Erythroblast (primary cell): ENCODE data around the gene CDH22.

Source experiments
- DNase-seq, 2 experiments: peaks; one replicate each; lab custom pipeline; 2025; lab: John Stamatoyannopoulos, UW
- GATA1 ChIP-seq: IDR thresholded peaks from 2 replicates; pipeline ENCODE4 v1.6.1; 2011; ENCODE audit warnings: low read depth, mild to moderate bottlenecking, control low read depth, low read length, moderate library complexity
- POLR2A ChIP-seq: IDR thresholded peaks from 2 replicates; pipeline ENCODE4 v1.6.1; 2011; ENCODE audit warnings: mild to moderate bottlenecking, low read length

CDH22 gene

DNA sequence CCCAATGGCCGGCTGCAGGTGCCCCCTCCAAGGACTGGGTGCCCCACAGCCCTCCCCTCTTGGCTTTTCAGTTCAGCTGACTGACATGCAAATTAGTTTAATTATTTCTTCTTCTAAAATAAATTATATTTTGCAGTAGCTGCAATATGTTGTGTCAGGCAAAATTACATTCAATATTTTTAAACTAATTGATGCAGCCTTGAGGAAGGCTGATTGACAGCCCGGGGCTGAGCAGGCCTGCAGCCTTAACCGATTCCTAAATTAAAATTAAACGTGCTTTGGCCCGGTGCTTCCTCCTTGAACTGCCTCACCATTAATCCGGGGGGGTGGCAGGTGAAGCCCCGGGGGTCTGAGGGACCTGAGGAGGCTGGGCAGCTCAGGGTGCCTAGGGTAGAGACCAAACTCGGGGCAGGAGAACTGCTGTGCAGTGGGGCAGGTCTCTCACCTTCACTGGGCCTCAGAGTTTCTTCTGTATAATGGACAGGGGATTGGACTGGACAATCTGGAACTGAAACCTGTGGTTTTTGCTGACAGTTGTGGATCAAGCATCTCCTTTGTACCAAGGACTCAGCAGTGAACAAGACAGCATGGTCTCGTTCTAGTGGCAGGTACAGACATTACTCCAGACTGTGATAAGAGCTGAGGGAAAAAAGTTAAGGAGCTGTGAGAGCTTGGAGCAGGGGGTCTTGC is 117.7 kb downstream of the CDH22 start:
- TF ChIP-seq GATA1: no peak
- no peak for DNase-seq

DNA sequence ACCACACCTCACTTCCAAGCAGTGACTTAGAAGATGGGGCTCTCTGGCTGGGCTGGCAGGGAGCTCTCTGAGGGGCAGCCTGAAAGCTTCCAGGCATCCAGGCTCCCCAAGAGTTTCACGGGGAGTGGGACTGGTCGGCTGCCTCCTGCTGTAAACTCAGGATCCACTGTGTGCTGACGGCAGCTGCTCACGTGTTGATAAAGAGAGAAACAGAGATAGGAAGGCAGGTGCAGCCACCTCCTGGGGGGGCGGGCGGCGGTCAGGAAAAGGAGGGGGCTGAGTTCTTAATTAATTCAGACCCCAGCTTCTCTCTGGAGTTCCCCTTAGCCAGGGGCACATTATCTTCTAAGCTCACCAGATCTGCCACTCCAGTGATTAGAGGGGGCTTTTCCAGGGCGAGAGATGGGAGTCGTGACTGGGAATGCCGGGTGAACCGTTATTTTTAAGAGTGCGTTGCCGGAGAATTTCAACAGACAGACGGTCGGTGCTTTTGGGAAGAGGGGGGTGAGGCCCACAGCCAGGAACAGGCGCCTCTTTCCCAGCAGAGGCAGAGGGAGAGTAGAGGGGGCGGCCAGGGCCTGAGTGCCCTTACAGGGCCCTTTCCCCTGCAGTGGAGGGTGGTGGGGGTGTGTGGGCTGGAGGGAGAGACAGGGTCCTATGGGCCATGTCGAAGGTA is 119.3 kb downstream of the CDH22 start:
- no peak for DNase-seq
- TF ChIP-seq POLR2A: no peak
- TF ChIP-seq GATA1: no peak

DNA sequence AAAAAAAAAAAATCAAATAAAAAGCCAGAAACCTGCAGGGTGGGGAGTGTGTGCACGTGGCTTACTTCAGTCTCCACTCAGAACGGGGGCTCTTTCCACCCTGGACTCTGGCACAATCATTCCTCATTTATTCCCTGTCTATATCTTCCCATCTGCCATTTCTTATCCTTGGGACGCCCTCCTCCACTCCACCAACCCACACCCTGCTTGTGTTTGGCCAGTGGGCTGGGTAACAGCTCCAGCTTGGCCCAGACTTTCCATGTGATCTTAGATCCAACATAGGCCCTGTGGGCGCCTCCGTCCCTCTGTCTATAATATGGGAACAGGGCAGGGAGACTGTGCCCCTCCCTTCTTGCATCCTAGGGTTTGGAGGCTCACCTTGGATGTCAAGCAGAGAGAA is 122.1 kb downstream of the CDH22 start:
- no peak for DNase-seq
- no peak for TF ChIP-seq POLR2A

DNA sequence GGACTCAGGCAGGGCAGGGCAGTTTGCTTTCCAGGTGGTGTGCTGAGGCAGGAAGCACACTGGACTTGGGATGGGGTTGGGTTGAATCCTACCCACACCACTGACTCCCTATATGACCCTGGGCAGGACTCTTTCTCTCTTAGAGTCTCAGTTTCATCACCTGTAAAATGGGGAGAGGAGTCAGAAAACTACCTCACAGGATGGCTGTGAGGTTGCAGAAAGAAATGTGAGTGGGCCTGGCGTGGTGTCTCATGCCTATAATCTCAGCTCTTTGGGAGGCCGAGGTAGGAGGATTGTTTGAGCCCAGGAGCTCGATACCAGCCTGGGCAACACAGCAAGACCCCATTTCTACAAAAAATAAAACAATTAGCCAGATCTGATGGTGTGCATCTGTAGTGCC is 122.9 kb downstream of the CDH22 start:
- TF ChIP-seq POLR2A: no peak
- TF ChIP-seq GATA1: no peak
- no peak for DNase-seq

DNA sequence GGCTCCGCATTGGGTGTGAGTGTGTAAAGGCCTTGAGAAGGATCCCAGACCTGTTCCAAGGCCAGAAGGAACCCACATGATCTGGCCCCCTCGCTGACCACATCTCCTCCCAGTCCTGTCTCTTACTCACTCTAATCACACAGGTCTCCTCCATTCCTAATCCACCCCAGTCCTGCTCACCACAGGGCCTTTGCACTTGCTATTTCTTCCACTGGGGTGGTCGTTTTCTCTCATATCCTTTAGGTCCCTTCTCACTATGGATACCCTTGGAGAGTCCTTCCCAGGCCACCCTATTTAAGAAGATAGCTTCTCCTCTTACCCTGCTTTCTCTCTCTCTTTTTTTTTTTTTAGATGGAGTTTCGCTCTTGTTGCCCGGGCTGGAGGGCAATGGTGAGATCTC is 124.5 kb downstream of the CDH22 start:
- DNase-seq: no peak
- no peak for TF ChIP-seq POLR2A
- TF ChIP-seq GATA1: no peak

DNA sequence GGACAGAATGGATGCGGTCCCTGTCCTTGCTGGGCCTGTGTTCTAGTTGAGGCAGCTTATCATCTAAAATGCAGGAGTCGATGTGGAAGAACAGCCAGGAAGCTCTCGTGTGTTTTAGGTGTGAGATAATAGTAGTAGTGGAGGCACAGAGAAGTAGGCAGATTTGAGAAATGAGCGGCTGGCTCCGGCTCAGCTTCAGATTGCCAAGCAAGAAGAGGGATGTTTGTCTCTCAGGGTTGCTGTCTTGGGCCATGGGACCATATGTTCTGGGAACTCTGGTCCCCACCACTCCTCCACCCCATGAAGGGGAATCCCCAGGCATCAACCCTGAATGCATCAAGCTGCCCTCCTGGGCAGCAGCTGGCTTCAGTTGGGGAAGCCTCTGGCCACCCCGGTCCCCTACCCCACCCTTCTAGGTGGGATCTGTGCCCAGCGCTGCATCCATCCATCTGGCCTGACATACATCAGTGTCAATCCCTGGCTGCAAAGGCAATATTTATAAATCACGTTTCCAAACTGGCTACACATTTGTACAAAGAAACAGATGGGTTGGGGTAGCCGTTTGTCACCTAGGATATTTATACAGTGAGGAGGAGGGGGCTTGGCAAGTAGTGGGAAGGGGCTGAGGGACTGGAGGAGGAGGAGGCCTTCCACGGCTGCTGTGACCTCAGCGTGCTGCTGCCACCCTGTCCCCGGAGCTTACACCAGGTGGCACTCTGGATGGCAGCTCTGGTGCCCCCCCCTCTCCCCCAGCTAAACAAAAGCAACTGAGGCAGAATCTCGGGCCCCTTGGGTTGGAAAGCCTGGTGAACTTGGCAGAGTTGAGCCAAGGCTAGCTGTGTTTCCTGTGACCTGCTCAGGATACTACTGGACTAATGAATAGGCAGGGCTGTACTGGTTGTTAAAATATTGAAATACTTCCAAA is 125.8 kb downstream of the CDH22 start:
- TF ChIP-seq POLR2A (no peak), GATA1 (no peak)
- no peak for DNase-seq

DNA sequence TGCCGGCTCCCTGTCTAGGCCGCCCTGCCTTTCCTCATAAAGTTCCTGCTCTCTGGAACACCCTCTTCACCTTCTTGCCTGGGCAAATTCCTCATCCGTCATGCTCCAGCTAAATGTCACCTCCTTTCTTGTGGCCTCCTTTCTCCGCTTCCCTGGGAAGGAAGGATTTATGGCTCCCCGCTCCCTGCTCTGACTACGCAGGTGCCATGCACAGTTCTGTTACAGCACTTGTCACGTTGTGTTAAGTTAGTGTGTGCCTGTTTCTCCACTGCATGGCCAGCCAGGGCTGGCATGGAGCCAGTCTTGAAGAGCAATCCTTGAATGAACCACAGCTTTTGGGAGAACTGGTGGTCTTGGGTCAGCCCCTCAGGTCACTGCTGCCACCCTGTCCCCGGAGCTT is 128.4 kb downstream of the CDH22 start:
- no peak for DNase-seq
- no peak for TF ChIP-seq GATA1
- no peak for TF ChIP-seq POLR2A

DNA sequence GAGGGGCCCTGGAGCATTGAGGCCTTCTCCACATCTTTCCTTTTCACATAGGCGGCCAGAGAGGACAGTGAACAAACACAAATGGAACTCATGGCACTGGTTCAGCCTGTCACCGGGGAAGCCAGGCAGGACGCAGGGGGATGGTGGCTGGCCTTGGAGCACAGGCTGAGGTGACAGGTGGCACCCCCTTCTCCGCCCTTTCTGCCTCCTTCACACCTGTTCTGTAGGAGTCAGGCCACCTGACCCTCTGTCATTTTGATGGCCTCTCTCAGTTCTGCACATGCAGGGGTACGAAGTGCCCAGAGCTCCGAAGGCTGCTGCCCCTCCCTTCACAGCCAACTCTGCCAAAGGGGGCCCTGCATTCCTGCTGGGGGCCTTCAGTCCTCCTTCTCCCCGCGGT is 129.4 kb downstream of the CDH22 start:
- no peak for TF ChIP-seq GATA1
- TF ChIP-seq POLR2A: no peak
- no peak for DNase-seq

DNA sequence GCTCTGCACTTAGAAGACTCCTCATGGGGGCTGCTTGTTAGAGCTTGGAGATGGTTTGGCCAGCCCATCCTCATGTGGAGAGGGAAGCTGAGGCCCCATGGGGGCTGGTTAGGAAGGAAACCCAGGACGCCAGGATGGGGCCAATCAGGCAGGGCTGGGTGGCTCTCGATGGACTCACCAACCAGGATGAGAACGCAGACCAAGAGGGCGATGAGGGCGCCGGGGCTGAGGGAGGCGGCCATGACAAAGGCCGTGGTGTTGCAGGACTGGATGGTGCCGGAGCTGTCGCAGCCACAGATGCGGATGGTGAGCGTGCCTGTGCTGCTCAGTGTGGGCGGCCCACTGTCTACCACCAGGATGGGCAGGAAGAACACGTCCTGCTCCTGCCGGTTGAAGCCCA is 130.5 kb downstream of the CDH22 start:
- DNase-seq: no peak
- no peak for TF ChIP-seq POLR2A
- TF ChIP-seq GATA1: no peak

DNA sequence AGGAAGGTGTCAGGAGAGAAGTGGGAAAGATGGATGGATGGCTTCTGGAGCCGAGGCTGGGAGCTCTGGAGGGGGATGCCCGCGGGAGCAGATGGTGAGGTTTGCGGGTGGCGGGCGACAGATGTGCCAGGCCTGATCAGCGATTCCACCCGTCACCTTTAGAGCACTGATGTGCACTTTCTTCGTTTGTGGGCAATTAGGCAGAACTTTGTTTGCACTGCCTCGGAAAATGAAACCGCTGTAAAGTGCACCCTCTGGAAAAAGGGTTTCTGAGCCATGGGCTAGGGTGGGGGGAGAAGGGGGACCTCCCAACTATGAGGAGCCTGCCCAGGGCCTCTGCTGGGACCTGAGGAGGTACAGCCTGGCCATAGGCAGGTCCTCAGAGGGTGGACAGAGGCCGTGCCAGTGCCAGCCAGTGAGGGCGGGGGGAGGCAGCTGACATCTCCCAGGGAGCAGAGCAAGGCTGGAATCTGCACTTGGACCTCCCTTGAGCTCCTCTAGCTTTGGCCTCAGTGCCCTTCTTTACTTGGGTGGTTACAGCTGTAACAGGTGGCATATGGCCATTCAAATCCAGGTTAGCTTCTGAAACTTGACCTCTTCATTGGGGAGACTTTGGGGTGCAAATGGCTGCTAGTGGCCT is 131.4 kb downstream of the CDH22 start:
- TF ChIP-seq GATA1: no peak
- no peak for TF ChIP-seq POLR2A
- DNase-seq: no peak

DNA sequence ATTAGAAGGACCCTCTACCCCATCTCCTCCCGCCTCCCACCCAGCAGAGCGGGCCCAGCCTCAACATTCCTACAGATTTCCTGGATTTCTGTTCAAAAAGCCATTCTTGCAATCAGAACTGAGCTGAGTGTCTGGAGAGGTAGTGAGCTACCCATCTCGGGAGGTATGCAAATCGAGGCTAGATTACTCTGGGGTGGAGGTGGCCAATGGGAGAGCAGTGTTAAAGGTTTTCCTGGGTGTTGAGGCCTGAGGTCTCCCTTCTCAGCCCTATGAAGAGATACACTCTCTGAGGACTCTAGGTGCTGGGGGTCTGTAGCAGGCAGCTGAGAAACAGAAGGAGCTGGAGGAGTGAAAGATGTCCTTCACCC is 133.2 kb downstream of the CDH22 start:
- TF ChIP-seq POLR2A (no peak), GATA1 (no peak)
- DNase-seq: no peak

DNA sequence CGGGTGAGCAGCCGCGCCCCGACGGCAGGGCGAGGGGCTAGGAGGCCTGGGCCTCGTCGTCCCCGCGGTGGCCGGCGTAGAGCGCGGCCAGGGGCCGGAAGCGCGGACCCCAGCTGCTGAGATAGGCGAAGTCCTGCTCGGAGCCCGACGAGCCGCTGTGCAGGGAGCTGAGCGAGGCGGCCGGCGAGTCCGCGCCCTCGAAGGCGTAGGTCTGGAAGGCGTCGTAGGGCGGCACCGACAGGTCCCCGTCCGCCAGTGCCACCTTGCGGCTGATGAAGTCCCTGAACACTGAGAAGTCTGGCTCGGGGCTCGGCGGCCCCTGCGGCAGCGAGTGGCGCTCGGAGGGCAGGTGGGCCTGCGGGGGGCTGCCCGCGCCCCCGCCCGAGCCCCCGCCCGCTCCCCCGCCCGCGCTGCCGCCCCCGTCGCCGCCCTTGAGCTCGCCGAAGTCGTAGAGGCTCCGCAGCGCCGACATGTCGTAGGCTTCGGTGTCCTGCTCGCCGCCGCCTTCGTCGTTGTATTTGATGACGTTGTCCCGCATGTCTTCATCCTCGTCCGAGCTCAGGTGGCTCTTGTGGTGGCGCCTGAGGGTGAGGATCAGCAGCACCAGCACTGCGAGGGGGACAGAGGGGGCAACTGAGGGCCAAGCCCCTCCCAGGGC is 133.7 kb downstream of the CDH22 start:
- TF ChIP-seq GATA1: no peak
- no peak for TF ChIP-seq POLR2A
- peak; percentile 73 to 83 for DNase-seq

DNA sequence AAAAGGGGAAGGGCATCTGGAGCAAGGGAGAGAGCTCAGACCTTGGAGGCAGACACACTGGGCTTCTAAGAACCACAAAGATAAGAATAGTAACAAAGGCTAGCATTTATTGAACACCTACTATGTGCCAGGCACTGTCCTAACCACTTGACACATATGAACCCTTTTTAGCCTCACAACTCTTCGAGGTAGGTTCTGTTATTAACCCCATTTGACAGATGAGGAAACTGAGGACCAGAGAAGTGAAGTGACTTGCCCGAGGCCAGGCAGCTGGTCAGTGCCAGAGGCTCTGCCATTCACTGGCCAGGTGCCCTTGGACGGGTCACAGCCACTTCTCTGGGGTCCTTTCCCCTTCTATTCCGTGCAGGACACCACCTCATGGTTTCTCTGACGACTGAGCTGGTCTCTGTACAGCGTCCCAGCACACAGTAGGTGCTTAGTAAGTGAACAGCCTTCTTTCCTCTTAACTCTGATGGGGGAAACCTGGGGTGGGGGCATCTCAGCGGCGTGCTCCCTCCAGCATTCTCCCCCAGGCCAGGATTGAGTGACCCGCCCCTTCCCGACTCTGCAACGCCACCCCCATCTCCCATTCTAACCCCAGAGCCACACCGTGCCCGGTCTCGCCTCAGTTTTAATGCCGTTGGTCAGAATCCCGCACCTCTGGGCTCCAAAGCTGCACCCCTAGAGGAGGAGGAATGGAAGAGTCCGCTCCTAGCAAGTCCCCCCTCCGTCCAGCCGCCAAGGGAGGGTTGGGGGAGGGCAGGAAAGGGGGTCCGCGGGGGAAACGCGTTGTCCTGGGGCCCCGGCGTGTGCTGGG is 134.4 kb downstream of the CDH22 start:
- no peak for DNase-seq
- TF ChIP-seq POLR2A (no peak), GATA1 (no peak)
